ENCODE measurements around the gene PNCK. TPM values are rescaled to one million over a fixed set of nuclear protein-coding genes. Genes with fewer than 3 reads are reported as not detected.

The PNCK gene
- total and polyA plus RNA-seq, 10 of the 15 experiments (the other 5 are each of a cell fraction or from before 2014, with no cell fraction given), result 0.21 to 0.67 (median 0.54) TPM; not detected in 7

- Histone ChIP-seq H3K4me1 (ENCODE audit: control insufficient read depth, insufficient read depth, low read length) (no peaks in the 10 kb centered on the region), H3K9ac (ENCODE audit: control insufficient read depth, insufficient read depth, low read length) (no peak overlapping the region), H2AFZ (ENCODE audit: control insufficient read depth, low read depth, low read length) (no peak overlapping the region), H3K4me2 (ENCODE audit: control insufficient read depth, insufficient read depth) (no peak overlapping the region), H3K9me3 (replicated peaks; ENCODE audit: control insufficient read depth, insufficient read depth, low read length) (no peaks in the 10 kb centered on the region; the same call in 2 of the 3 replicates), H4K20me1 (ENCODE audit: control insufficient read depth, insufficient read depth) (no peaks in the 10 kb centered on the region), H3K27me3 (replicated peaks in 1 of 2; ENCODE audit: control insufficient read depth in 2 of 2, insufficient read depth in 2 of 2, low read length in 1 of 2) (peaks cover 1 to 2% of the 10 kb centered on the region in 2 experiments; a peak in 2 of 4 replicates), H3K4me3 (no peak overlapping the region), H3K27ac (ENCODE audit: control insufficient read depth, insufficient read depth) (no peak overlapping the region), H3K36me3 (ENCODE audit: control insufficient read depth in 2 of 2, insufficient read depth in 2 of 2, low read length in 1 of 2) (no peaks in the 10 kb centered on the region), H3K79me2 (ENCODE audit: control insufficient read depth, insufficient read depth, low read length) (no peaks in the 10 kb centered on the region)
- ChIA-PET RAD21 (ENCODE audit: unreplicated experiment) (no interaction called here), POLR2A (no interaction called here), CTCF (interaction anchor here (2.2 kb wide), 1 partner anchor 30 kb away, joined by 6 read pairs; no protein-coding TSS in a partner anchor), SMC1A (ENCODE audit: uncharacterized antibody, unreplicated experiment) (no interaction called here)
- ATAC-seq (no peak), DNase-seq (ENCODE audit: low read depth, low spot score) (no peak), FAIRE-seq (no peak)
- 46% methylated on average over 6 of the region's 6 CpGs for WGBS (ENCODE audit: insufficient coverage, insufficient replicate concordance, low lambda C conversion rate, missing lambda C conversion rate)
- BruUV-seq (replicated peaks), result no TSS peak
- intact Hi-C loops (cut with micrococcal nuclease; ENCODE audit: unreplicated experiment), result no loop called here
- no peak for TF ChIP-seq YY1 (IDR thresholded peaks at IDR 0.05; ENCODE audit: low read depth, low read length)
- no peak for TF ChIP-seq SUPT20H (IDR thresholded peaks at IDR 0.05; ENCODE audit: borderline replicate concordance, control insufficient read depth, low read depth, low read length)
- no peak for TF ChIP-seq RELB (IDR thresholded peaks at IDR 0.05; ENCODE audit: low read depth)
- no peak for TF ChIP-seq BCLAF1 (IDR thresholded peaks at IDR 0.05)
- TF ChIP-seq GABPA (IDR thresholded peaks at IDR 0.05; ENCODE audit: low read depth), result no peak
- TF ChIP-seq SRF (IDR thresholded peaks at IDR 0.05; ENCODE audit: low read depth in 2 of 2, low read length in 2 of 2), result no peak
- in situ Hi-C loops (cut with MboI), result no loop called here
Observed at GRCh38 chrX:153638041-153638371, 35.6 kb downstream of the PNCK start.
